Measurements from ENCODE around the gene DARS1.

DARS1 gene

DNA sequence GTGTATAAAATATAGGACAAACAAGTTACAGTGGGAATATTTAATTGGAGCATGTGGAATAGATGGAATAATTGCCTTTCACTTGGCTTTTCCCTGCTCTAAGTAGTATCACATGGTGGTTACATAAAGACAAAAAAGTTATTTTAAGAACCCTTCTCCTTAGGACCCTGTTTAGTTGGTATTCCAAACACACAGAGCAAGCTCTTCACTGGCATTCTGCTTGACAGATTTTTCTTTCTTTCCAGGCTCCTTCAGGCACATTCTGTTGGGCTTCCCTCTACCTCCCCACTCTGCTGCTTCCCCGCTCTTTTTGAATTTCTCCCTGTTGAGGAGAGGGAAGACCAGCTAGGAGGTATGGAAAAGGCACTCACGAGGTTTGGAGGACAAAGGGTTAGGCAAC, 29.0 kb upstream of the DARS1 start:
- DNase-seq, result no peak

DNA sequence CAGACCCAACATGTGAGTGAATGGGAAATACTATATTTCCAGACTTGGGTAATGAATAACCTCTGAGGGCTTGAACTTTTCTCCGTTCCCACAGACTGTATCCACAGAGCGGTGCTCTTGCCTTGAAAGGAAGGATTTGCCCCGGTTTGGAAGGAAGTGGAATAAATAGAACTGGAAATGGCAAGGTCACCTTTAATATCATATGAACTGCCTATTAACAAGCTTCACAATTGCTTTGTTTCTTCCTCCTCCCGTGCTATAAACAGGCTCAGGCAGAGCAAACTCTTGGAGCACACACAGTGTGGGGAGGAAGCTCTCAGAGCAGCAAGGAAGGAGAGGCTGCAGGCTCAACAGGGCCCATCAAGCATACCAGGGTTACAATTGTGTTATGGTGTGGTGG, 28.5 kb upstream of the DARS1 start:
- DNase-seq, result no peak

DNA sequence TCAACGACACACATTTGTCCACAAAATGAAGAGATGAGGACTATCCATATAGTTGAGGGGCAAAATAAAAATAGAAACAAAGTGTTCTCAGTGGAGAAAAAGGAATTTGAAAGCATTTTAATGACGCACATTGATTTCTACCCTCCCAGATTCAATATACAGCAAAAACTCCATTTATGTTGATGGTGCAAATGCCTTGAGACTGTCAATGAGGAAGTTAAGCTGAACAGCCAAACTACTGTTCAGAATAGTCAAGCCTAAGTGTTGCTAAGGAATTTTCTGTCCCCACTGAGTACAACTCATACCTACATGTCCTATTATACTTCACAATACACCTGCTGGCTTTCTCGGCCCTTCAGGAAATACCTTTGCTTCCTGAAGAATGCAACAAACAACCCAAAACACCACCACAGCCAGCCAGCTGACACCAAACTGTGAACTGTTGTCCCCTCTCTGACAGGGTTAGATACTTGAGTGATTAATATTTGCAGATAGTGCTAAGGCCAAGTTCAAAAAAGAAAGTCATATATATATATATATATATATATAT, 27.8 kb upstream of the DARS1 start:
- DNase-seq, result no peak

DNA sequence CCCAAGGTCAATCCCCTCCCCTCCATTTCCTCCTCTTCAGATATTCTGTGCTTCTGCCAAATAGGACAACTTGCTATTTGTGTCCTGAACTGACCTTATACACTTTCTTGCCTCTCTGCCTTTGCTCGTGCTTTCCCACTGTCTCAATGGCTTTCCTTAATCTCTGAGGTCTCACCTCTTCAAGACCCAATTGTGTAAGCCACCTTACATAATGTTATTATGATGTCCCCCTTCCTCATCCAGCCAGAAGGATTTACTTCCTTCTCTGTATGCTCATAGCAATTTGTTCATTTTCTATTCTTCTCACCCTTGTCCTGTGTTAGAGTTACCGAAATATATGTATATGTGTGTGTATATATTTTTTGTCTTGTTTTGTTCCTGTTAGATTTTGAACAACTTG, 26.9 kb upstream of the DARS1 start:
- no peak for DNase-seq

DNA sequence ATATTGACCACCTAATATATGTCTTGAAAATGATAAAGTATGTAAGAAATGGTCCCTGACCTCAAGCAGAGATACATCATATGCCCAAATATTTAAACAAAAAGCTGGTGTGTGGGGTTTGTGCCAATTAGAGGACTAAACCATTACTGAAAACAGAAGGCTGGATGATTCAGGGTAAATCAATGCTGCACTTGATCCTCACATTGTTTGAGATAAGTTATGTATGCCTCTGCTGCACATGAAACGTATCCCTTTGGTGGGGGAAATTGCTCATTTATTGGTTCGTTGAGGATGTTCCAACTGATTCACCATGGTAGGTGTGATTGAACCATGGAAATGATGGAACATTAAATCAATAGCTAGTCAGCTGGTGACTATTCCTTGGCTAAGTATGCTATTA, 24.7 kb upstream of the DARS1 start:
- DNase-seq, result no peak

DNA sequence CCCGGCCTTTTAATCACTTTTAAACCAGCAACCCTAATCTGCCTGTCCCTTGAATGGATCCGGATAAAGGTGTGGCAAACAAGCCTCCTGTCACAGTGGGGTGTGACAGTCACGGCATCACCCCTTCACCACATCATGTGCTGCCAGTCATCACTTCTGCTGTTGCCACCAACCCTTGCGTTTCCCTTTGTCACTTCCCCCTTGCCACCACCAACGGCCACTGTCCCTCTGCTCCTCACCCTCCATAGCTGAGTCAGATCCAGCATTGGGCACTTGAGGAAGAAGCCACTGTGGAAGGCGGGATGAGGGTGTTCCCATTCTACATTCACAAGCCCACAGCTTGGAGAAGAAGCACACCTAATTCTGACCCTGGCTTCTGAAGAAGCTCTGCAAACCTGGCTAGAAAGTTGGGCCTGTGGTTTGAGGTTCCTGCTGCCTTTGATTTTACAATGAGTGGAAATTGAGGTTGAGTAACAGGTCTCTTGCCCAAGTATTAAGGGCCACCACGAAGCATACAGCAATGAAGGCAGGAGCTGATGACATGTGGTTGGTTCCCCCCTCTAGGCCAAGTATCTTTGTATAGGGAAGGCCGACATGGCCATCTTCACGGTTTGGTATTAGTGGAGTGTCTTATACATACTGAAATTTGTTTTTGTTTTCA, 22.9 kb upstream of the DARS1 start:
- no peak for DNase-seq

DNA sequence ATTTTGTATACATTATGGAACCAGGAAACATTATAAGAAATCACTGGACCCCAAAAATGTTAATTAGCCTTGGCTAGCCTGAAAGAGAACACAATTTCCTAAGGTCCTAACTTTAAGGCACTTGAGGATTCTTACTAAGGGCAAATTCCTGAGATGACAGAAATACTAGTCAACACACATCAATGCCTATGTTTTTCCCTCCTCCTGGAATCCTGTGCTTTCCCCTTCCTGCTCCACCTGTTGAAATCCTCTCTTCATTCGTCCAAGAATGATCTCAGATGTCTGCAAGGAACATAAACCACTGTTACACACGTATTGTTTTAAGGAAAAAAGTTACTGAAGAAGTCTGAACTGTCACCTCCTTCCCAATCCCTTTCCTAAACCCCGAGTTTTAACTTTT, 21.2 kb upstream of the DARS1 start:
- no peak for DNase-seq

DNA sequence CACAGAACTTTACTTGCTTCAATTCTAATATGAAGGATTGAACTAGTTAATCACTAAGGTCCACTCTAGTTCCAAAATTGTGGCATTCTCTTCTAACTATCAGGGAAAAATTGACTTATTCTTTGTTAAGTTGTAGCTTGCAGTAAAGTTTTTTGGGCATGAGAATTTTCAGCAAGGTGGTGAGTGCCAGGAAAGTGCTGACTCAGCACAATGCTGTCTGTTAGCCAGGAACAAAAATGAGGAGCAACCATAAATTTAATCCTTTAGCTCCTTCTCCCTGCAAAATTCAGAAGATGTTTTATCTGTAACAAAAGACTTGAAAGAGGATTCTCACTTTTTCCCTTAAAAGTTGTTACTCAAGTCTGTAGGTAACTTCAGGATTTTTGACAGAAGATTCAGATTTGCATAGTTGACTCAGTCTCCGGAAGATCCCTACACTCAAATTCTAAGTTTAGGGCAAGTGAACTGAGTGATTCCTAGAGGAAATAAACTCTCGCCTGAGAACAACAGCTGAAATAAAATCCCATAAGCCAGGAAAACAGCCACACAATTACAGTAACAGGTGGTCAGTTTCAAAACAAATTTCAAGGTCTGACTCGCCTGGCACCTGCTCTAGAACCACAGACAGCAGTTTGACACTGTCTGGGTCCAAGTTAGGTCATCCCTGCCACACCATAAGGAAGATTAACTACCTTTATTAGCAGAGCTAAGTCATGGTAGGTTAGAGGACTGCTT, 20.2 kb upstream of the DARS1 start:
- DNase-seq, result no peak

DNA sequence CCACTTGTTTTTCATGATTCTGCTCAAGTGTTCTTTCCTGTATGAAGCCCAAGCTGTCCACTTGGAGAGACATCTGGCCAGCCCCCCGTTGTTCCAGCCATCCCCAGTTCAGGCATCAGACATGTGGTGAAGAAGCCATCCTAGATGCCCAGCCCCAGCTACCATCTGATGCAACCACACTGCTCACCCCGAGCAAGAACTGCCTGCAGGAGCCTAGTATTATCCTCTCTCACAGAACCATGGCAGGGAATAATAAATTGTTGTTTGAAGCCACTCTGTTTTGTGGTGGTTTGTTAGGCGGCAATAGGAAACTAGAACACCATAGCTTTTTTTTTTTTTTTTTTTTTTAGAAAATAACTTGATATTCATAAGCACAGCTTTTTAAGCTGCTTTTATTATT, 19.5 kb upstream of the DARS1 start:
- DNase-seq, result no peak

DNA sequence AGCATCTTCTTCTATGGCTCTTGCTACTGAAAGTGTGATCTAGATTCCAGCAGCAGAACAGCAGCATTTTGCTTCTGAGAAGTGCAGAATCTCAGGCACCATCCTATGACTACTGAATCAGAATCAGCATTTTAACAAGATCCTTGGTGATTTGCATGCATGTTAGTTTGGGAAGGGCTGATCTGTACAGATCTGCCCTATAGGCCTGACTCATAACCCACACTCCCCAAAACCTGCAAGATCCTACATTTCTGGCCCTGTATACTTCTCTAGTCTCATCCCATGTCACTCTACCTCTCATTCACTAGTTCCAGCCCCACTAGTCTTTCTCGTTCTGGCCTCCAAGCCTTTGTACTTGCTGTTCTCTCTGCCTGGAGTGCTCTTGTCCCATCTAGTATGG, 15.7 kb upstream of the DARS1 start:
- no peak for DNase-seq

DNA sequence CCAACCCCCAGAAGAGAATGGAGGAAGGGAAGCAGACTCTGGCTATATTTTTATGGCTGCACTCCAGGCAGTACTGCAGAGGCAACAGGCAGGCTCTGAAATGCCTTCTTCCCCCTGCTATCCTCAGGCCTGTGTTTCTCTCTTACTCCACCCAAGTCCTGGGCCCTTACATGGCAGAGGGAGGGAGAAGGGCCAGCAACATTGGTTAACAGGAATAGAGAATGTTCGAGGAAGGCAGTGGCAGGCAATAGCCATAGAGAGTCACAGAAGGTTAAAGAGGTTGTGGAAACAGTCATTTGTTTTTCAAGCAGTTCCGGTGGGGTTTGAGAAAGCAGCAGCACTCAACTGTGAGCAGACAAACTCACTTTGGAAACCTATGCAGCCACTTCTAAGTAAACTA, 15.1 kb upstream of the DARS1 start:
- no peak for DNase-seq

DNA sequence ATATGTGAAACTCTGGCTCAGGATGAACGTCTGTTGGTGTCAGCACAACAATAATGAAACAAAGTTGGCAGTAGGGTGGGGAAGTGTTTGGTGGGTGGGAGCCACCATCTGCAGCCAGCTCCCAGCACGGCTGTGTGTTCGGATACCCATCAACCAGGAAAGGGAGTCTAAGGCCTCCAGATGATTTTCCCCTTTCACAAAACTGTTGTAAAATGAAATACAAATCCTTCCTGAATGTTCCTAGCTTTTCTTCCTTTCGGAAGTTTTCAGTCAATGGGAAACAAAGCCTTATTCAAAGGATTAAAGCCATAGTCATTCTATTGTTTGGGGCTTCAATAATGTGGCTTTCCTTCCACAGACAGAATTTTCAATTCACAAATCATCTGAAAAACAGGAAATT, 14.5 kb upstream of the DARS1 start:
- no peak for DNase-seq

DNA sequence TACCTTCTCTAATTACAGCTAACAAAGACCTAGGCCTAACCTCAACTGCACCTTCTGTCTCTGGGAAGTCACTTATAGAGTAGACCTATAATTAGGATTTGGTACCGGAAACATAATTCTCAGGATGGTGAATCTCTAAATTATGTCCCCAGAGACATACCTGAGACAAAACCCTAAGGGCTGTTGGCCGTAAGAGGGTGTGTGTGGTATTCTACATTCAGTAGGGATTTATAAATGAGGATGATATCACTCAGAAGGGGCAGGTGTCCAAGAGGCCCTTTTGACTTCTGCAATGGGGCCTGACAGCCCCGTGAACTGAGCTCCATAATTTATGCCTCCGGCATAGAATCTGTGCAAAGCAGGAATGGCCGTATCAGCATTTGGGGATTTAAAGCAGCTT, 13.5 kb upstream of the DARS1 start:
- no peak for DNase-seq

DNA sequence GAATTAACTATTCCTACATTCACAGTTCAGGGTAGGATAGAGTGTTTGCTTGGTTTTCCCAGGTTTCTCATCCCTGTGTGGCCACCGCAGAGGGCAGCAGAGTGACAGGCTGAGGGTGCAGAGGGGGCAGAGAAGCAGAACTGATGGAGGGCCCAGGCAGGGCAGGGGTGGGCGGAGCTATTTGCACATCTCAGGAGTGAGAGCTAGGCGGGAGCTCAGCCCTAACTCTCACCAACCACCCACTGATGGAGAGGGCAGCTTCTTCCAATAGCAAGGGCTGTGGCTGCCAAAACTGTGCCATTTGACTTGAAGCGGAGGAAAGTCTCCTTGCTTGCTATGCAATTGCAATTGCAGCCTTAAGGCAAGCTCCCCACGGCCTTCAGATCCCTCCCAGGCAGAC, 12.0 kb upstream of the DARS1 start:
- no peak for DNase-seq

DNA sequence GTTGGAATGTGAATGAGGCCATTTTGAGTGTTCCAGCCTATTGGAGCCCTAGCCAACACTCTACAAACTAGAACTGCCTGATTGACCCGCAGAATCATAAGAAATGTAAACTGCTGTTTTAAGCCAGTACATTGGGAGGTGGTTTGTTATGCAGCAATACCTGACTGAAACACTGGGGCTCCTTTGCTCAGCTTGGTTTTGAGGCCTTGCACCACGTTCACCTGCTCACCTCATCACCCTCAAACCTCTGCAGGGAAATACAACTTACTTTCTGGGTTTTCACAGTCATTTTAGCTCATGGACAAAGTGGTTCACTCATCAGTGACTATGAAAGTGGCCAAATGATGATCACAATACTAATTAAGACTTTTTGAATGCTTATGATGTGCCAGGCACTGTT, 10.9 kb upstream of the DARS1 start:
- DNase-seq, result no peak

DNA sequence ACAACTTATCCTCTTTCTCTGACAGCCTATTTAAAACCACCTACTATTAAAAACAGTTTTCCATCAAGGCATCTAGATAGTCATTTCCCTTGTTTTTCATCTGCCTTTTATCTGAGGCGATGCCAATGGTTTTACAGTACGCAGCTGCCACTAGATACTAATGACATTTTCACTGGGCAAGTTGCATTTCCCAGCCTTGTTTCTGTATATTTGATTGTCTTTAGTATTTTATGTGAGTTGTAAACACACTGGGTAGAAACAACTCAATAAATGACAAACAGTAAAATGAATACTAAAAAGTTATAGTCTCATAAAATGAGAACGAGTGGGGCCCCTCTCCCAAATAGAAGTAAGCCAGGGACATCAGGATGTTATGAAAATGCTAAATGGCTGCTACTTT, 8.9 kb upstream of the DARS1 start:
- DNase-seq, result no peak

DNA sequence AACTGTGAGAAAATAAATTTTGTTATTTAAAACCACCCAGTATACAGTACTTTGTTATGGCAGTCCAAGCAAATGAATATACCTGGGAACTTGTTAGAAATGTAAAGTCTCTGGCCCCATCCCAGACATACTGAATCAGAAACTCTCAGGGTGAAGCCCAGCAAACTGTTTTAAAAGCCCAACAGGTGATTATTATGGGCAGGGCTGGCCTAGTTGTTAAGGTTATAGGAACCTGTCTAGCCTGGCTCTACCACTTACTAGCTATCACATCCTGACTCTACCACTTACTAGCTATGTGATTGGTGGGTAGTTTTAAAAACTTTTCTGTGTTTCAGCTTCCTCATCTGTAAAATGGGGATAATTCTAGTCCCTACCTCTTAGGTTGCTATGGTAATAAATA, 8.0 kb upstream of the DARS1 start:
- no peak for DNase-seq

DNA sequence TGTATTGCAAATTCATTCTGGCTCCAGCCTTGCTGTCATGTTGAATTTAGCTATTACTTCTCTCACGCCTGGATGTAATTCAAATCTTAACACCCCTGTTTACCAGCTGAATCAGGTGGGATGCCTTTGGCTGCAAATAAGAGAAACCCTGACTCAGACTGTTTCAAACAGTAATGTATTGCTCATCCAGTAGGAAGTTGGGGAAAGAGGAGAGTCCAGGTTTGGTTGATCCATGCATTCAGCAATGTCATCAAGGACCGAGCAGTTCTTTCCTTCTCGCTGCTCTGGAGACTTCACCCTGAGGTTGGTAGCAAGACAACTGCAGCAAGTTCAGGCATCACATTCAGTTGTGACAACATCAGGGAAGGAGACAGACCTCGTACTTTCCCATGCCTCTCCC, 6.4 kb upstream of the DARS1 start:
- DNase-seq, result no peak

DNA sequence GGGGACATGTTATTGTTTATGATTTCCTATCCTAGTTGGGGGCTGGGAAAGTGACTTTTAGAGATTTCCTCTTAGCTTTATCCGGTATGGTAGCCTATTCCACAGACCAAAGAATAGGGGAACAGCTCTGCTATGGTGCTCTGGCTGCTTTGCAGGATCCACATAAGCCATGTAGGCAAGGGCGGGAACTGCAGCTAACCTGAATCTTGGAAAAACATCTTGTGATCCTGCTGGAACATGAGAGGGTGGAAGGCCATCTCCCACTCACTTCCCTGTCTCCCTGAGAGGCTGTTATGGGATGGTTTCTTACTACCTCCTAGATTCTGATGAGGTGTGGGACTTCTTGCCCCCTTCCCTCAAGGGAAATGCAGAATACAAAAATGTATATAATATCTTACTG, 2.0 kb upstream of the DARS1 start:
- DNase-seq, result no peak

DNA sequence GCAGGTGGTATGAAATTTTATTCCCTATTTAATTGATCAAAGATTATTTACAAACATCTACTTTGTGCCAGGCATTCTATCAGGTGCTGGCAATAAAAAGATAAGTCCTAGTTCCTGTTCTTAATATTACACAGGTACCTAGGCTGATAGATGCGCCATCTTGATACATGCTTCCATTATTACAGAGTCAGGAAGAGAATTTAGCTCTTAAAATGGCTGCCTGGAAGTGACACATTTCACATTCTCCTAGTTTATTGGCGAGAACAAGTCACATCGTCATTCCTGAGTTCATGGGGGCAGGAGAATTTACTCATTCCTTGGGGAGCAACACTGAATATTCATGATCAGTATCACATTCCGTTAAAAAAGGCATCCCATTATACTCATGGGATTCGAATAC, 1.1 kb upstream of the DARS1 start:
- no peak for DNase-seq

DNA sequence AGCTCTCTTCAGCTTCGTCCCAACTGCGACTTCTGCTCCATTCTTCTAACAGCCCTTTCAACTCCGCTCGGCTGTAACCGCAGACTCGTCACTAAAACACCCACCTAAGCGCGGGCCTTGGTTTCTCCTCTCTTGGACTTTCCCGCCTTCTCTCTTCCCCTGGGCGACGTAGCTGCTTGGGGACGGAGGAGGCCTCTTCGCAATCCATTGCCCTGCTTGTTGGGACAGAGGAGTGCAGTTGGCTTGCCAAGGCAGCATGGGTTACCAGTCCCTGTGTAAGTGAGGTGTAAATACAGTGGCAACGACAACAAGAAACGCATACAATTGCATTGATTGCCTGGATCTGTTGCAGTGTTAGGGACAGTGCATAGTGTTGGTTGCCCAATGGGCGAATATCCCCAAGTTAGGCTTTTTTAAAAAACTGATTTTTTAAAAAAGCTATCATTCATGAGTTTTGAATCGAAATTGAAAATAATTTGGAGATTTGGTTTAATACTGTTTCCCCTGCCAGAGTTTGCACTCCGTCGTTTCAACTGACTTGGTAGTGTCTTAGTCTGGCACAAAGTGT, 484 bp upstream of the DARS1 start:
- no peak for DNase-seq

DNA sequence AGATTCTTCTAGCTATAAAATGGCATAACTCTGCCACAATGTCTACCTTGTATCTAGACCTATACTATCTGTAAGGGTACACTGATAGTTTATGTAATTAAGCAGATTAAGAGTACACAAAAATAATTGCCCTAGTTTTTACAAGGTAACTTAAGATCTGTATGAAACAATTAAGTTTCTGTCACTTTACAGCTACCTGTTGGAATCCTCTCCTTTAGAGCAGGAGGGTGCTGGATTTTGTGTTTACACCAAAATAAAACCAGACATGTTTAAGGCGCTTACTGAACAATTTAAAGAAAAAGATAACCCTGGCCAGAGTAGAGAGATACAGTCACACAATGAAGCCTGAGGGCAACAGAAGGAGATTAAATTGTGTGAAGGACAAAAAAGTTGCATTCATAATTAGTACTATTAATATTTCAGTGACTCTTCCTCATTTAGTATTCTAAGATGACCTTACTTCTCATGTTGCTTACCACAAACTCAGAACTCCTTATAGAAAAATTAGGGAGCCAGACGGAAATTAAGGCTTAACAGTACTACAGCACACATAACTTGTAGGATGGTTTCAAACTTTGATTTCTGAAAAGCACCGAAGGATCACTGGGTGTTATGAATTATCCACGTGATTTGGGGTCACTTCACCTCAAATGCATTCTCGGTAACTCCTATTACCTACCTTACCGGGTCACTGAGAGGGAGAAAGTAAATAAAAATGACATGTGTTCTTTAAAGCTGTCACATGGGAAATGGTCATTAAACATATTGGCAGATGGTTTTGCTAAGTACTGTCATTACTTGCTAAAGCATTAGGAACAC, 1.0 kb downstream of the DARS1 start:
- no peak for DNase-seq

DNA sequence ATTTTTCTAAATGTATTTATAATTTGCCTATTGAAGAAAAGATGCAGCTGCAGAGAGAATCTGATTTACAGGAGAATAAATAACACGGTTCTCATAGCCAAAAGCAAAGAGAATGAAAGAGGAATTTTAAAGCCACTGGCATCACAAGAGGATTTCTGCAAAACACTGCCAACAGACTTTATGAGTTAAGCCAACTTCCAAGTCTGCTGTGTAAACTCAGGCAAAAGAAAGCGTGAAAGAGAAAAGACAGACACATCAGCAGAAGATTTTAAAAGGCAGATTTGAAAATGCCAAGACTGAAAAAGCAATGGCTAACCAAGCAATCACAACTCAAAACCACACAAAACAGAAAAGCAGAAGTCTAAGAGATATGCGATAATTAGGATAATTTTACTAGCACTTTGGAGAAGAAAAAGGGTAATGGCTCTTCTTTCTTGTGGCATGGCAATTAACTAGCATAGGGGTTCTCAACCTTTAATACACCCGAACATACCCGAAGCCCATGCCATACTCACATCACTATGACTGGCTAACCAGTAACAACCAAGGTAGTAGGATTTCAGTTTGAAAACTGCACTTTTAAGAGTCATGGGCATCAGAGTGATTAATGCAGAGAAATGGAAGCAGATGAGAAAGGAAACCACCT, 4.9 kb downstream of the DARS1 start:
- DNase-seq, result no peak
